ENCODE data around the gene PDIA3. TPM values are rescaled to one million over a fixed set of nuclear protein-coding genes. Genes with fewer than 3 reads are reported as not detected.

Gene PDIA3
- polyA plus RNA-seq, 1 experiment = 425 TPM

DNA sequence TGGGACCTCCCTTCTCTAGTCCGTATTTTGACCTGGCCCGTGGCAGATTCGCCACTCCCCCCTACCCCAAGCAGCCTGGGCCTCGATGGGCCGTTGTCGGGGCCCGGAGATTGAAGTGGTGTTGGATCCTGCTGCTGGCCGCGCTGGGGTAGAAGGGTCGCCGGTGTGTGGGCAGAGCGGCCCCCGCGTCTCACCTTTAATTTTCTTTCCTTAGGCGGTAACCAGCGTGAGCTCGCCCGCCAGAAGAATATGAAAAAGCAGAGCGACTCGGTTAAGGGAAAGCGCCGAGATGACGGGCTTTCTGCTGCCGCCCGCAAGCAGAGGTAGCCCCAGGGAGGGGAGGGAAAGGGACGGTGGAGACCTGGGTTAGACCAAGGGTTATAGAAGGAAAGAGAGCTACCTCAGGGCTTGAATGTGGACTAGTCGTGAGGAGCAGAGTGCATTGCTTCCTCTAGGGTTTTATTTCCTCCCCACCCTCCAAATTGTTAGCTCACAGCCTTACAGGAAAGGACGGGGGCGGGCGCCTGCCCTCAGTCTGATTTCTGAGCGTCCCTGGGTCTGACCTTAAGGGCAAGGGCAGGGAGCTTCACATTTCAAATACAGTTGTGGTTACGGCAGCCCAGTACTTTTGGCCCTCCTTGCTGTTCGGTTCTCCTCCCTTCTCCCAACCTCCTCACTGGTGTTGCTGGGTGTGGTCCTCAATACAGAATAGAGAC, 46.7 kb downstream of the PDIA3 start:
- H3K27me3 ChIP-seq (ENCODE audit: control insufficient read depth, insufficient read depth, low read length) = no peaks in the 10 kb centered on the region
- DNase-seq (ENCODE audit: low read depth) = no peak
- POLR2A ChIA-PET = no interaction called here
- TF ChIP-seq, protein P1, sequence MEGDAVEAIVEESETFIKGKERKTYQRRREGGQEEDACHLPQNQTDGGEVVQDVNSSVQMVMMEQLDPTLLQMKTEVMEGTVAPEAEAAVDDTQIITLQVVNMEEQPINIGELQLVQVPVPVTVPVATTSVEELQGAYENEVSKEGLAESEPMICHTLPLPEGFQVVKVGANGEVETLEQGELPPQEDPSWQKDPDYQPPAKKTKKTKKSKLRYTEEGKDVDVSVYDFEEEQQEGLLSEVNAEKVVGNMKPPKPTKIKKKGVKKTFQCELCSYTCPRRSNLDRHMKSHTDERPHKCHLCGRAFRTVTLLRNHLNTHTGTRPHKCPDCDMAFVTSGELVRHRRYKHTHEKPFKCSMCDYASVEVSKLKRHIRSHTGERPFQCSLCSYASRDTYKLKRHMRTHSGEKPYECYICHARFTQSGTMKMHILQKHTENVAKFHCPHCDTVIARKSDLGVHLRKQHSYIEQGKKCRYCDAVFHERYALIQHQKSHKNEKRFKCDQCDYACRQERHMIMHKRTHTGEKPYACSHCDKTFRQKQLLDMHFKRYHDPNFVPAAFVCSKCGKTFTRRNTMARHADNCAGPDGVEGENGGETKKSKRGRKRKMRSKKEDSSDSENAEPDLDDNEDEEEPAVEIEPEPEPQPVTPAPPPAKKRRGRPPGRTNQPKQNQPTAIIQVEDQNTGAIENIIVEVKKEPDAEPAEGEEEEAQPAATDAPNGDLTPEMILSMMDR (IDR thresholded peaks at IDR 0.05; ENCODE audit: insufficient read depth, low read depth, low read length) = peak; percentile 29; the same call in 1 of the 2 replicates
- peaks cover 23% of the 10 kb centered on the region for H3K36me3 ChIP-seq (ENCODE audit: control insufficient read depth, insufficient read depth, low read length)
- CTCF ChIA-PET = interaction anchor here (2.8 kb wide), 1 partner anchor 16 kb away, joined by 11 read pairs; the partner anchor contains the start of gene ELL3
- peak overlapping the region; percentile 89 for H3K4me3 ChIP-seq (ENCODE audit: low read depth, low read length)

DNA sequence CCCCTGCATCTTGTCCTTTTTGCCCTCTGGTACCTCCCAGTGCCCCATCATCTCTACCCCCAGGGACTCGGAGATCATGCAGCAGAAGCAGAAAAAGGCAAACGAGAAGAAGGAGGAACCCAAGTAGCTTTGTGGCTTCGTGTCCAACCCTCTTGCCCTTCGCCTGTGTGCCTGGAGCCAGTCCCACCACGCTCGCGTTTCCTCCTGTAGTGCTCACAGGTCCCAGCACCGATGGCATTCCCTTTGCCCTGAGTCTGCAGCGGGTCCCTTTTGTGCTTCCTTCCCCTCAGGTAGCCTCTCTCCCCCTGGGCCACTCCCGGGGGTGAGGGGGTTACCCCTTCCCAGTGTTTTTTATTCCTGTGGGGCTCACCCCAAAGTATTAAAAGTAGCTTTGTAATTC, 47.4 kb downstream of the PDIA3 start:
- TF ChIP-seq, protein P1 (IDR thresholded peaks at IDR 0.05; ENCODE audit: insufficient read depth, low read depth, low read length) = no peak
- POLR2A ChIA-PET = no interaction called here
- peak overlapping the region; percentile 89 for H3K4me3 ChIP-seq (ENCODE audit: low read depth, low read length)
- H3K36me3 ChIP-seq (ENCODE audit: control insufficient read depth, insufficient read depth, low read length) = peaks cover 23% of the 10 kb centered on the region
- no peaks in the 10 kb centered on the region for H3K27me3 ChIP-seq (ENCODE audit: control insufficient read depth, insufficient read depth, low read length)
- CTCF ChIA-PET = interaction anchor here (2.8 kb wide), 1 partner anchor 17 kb away, joined by 11 read pairs; the partner anchor contains the start of gene ELL3
- no peak for DNase-seq (ENCODE audit: low read depth)

DNA sequence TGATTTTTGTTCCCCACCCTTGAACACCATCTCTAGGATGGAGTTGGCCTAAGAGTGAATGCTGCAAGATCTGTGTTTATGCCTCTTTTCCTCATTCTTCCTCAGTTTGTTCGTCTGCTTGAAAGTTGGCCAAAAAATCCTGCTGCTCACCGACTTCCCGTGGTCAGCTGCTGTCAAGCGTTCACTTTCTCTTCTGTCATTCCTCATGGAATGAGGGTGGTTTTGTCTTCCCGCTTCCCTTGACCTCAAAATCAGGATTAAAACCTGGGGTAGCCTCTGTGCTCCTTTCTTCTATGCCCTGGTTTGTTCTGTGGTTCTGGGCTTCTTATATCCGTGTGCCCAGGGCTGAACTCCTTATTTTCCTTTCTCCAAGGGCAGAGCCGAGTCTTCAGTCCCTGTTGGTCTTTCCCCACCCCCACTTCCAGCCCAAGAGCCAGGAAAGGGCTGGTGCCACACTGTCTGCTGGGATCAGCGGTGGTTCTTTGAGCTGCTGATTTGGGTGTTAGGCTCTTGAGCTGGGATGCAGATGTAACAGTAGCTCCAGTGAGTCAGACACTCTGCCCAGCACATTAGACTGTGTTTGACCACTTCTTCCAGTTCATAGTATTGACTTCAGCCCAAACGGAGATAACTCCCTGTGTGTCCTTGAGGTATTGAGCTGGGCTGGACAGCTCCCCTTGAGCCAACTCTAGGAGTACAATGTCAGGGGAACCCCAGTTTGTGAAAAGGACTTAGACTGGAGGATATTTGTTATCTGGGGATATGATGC, 48.2 kb downstream of the PDIA3 start:
- no peaks in the 10 kb centered on the region for H3K27me3 ChIP-seq (ENCODE audit: control insufficient read depth, insufficient read depth, low read length)
- peaks cover 25% of the 10 kb centered on the region for H3K36me3 ChIP-seq (ENCODE audit: control insufficient read depth, insufficient read depth, low read length)
- no peak for DNase-seq (ENCODE audit: low read depth)
- ChIA-PET CTCF (interaction anchor here (2.8 kb wide), 1 partner anchor 17 kb away, joined by 11 read pairs; the partner anchor contains the start of gene ELL3), POLR2A (no interaction called here)
- no peak overlapping the region for H3K4me3 ChIP-seq (ENCODE audit: low read depth, low read length)
- TF ChIP-seq, protein P1 (IDR thresholded peaks at IDR 0.05; ENCODE audit: insufficient read depth, low read depth, low read length) = no peak

DNA sequence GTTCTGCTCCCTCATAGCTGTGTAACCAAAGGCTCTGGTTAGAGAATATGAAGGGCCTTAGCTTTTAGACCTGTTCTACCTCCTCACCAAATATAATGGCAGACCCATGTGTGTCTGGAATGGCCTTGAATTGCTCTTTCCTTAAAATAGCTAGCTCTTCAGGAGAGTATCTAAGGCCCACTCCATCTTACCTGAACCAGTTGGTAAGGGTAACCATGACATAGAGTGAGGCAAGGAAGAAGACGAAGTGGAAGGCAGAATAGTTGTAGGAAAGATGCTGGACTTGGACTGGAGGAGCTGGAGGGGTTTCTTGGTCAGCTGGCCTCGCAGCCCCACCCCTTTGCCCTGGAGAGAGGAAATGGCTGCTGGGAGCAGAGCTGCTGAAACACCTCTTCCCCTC, 49.0 kb downstream of the PDIA3 start:
- ChIA-PET CTCF (interaction anchor here (1.6 to 2.8 kb wide), 2 partner anchors 18 to 25 kb away, joined by 5 to 11 read pairs; partner anchors contain the start of gene ELL3), POLR2A (no interaction called here)
- peaks cover 29% of the 10 kb centered on the region for H3K36me3 ChIP-seq (ENCODE audit: control insufficient read depth, insufficient read depth, low read length)
- no peak overlapping the region for H3K4me3 ChIP-seq (ENCODE audit: low read depth, low read length)
- TF ChIP-seq, protein P1 (IDR thresholded peaks at IDR 0.05; ENCODE audit: insufficient read depth, low read depth, low read length) = no peak
- H3K27me3 ChIP-seq (ENCODE audit: control insufficient read depth, insufficient read depth, low read length) = no peaks in the 10 kb centered on the region
- DNase-seq (ENCODE audit: low read depth) = no peak

DNA sequence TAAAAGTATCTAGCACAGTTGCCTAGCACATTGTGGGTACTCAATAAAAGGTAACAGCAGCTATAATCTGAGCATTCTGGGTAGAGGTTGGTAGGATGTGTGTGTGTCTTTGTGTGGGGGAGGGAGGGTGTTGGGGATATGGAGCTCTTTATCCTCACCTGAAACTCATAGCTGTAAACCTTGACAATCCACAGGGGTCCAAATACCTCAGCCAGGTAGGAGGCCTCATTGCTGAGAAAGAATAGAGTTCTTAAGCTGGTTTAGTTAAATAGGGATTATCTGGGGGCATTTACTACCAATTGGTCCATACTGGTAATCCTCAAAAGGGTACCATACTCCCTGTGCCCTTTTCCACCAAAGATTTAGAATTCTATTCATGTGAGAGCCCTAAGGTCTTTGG, 49.8 kb downstream of the PDIA3 start:
- TF ChIP-seq, protein P1 (IDR thresholded peaks at IDR 0.05; ENCODE audit: insufficient read depth, low read depth, low read length) = no peak
- no peak overlapping the region for H3K4me3 ChIP-seq (ENCODE audit: low read depth, low read length)
- no peaks in the 10 kb centered on the region for H3K27me3 ChIP-seq (ENCODE audit: control insufficient read depth, insufficient read depth, low read length)
- ChIA-PET POLR2A (no interaction called here), CTCF (interaction anchor here (1.6 kb wide), 1 partner anchor 26 kb away, joined by 5 read pairs; no protein-coding TSS in a partner anchor)
- H3K36me3 ChIP-seq (ENCODE audit: control insufficient read depth, insufficient read depth, low read length) = peaks cover 29% of the 10 kb centered on the region
- no peak for DNase-seq (ENCODE audit: low read depth)

All from BJ (cell line).